Fibroblast of the aortic adventitia (primary cell): ENCODE results near the gene GCK. TPM values are rescaled to one million over a fixed set of nuclear protein-coding genes. Genes with fewer than 3 reads are reported as not detected.
"Not testable (repeated sequence)": the region's sequence is repeated elsewhere in the genome, so short reads cannot be mapped to it uniquely, and the experiment has no call there.

Source experiments
- DNase-seq: peaks from one replicate; pipeline ENCODE4 v3.0.0-alpha.2; 2010; ENCODE audit warnings: low read depth
- H3K4me3 ChIP-seq: 2 replicates; pipeline ENCODE4 v1.5.1; 2011; ENCODE audit warnings: low read depth, mild to moderate bottlenecking, control low read depth, low read length, moderate library complexity
- total RNA-seq: library from RNA; depleted of rRNA; stranded (reverse); fragments of >200 nt; gene quantifications from 2 replicates; pipeline ENCODE4 v1.2.3, GENCODE V29; 2012; ENCODE audit warnings: low replicate concordance
- TF ChIP-seq, protein P1 (sequence below): IDR thresholded peaks from 2 replicates; pipeline ENCODE4 v1.5.1; 2011; ENCODE audit warnings: mild to moderate bottlenecking, low read length, control low read depth, inconsistent platforms; ENCODE audit not compliant: insufficient read depth

The GCK gene
- total RNA-seq, 1 donor: 0.36 TPM

DNA sequence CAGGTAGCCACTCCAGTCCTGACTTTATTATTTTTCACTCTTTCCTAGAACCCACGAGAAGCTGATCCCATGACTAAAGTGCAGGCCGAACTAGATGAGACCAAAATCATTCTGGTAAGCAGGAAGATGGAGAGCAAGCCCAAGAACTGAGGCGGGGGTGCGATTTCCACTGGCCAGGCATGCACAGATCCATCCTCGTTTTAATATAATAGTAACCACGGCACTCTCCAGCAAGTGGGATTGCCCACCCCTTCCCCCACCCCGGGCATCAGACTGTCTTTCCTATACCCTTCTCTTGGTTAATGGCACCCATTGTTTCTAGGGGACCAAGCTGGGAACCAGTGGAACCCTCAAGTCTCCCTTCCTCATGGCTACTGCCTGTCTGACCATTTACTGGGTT is 18.8 kb upstream of the GCK start:
- DNase-seq: no peak
- TF ChIP-seq, protein P1, sequence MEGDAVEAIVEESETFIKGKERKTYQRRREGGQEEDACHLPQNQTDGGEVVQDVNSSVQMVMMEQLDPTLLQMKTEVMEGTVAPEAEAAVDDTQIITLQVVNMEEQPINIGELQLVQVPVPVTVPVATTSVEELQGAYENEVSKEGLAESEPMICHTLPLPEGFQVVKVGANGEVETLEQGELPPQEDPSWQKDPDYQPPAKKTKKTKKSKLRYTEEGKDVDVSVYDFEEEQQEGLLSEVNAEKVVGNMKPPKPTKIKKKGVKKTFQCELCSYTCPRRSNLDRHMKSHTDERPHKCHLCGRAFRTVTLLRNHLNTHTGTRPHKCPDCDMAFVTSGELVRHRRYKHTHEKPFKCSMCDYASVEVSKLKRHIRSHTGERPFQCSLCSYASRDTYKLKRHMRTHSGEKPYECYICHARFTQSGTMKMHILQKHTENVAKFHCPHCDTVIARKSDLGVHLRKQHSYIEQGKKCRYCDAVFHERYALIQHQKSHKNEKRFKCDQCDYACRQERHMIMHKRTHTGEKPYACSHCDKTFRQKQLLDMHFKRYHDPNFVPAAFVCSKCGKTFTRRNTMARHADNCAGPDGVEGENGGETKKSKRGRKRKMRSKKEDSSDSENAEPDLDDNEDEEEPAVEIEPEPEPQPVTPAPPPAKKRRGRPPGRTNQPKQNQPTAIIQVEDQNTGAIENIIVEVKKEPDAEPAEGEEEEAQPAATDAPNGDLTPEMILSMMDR: no peak
- no peak overlapping the region for H3K4me3 ChIP-seq

GRCh38 chr7:44206008-44206407 is 16.8 kb upstream of the GCK start:
- H3K4me3 ChIP-seq: no peak overlapping the region
- DNase-seq: no peak
- TF ChIP-seq, protein P1: no peak

GRCh38 chr7:44201813-44202212 is 12.6 kb upstream of the GCK start:
- peak; percentile 8 for DNase-seq
- TF ChIP-seq, protein P1: no peak
- H3K4me3 ChIP-seq: peak overlapping the region; percentile 99

DNA sequence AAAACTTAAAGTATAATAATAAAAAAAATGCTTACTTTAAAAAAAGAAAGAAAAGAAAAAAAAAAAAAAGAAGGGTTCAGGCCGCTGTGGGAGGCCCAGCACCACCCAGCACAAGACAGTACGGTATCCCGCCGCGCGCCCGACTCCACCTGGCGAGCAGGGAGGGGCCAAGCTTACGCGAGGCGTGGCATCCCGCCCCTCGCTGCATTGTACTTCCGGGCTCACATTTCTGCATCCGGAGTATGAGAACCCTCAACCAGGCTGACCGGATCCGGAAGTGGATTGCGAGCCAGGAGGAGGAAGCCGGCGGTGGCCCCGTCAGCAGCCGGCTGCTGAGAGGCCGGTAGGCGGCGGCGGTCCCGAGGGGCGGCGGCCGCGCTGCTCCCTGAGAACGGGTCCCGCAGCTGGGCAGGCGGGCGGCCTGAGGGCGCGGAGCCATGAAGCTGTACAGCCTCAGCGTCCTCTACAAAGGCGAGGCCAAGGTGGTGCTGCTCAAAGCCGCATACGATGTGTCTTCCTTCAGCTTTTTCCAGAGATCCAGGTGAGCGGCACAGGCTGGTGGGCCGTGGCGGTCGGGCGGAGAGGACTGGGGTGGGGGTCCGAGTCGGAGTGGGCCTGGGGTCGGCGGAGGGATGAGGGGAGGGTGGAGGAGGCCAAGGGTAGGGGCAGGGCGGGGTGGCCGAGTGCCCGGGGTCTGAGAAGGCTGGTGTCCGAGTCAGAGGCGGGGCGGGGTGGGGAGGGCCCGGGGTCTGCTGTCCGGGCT is 11.6 kb upstream of the GCK start, which contains the start of gene YKT6:
YKT6 (plus strand) TSS at position 280 of the 763 bp plus-strand sequence; CDS start at position 438, 158 bp downstream.
- peak within 1 kb of the TSS; percentile 99 for H3K4me3 ChIP-seq
- peak; percentile 91 for DNase-seq
- TF ChIP-seq, protein P1: peak; percentile 48

DNA sequence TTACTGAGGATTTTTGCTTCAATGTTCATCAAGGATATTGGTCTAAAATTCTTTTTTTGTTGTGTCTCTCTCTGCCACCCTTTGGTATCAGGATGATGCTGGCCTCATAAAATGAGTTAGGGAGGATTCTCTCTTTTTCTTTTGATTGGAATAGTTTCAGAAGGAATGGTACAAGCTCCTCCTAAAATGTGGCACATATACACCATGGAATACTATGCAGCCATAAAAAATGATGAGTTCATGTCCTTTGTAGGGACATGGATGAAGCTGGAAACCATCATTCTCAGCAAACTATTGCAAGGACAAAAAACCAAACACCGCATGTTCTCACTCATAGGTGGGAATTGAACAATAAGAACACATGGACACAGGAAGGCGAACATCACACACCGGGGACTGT is 10.9 kb upstream of the GCK start:
- not testable (repeated sequence) for DNase-seq, H3K4me3 ChIP-seq

DNA sequence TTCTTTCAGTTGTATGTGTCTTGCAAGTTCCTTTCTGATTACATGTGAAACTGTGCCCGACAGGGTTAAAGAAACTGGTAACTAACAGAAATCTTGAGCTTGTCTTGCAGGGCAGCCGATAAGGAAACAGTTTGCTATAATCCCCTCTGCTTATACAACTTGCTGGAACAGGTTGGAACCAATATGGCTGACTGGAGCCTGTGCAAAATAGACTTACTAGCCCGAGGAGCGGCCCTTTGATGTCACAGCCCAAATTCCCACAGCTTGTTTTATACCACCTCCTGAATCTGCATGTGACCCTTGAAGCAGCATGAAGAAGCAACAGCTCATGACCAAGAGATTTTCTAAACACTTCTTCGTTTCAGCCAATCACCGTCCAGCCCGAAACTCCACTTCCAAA is 8.2 kb upstream of the GCK start:
- TF ChIP-seq, protein P1: no peak
- H3K4me3 ChIP-seq: no peak overlapping the region
- no peak for DNase-seq

GRCh38 chr7:44196450-44196872 is 7.2 kb upstream of the GCK start:
- H3K4me3 ChIP-seq: no peak overlapping the region
- DNase-seq: peak; percentile 73
- TF ChIP-seq, protein P1: peak; percentile 94
